ENCODE data around the gene LSM10.

LSM10 gene

GRCh38 chr1:36349839-36350238, 47.9 kb downstream of the LSM10 start:
- no peak for DNase-seq

- DNase-seq = no peak
Observed at GRCh38 chr1:36349241-36349671, 48.5 kb downstream of the LSM10 start.

DNA sequence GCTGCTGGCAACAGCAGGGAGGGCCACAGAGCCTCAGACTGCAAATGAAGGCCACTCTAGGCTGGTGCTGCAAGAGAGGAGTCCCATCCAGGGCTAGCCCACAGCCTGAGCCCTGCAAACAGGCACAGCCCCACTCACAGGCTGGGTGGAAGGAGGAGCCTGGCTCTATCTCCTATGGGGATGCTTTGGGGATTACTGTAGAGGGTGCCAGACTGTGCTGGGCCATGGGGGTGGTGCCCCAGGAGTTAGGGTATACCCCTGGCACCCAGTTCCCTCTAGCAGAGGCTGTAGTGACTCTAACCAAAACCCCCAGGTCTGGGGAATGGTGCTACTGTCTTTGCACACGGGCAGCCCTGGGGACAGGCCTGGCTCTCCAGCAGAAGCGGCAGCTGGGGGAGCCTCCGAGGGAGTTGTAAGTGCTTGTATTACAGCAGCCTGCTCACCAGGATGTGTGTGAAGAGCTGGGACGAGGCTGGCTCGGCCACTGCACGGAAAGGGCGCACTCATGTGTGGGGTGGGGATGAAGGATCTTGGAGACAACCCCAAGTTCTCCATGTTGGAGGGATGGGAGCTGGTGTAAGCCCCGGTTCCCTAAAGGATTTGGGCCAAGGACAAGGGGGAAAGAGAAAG, 50.9 kb downstream of the LSM10 start:
- no peak for DNase-seq

DNA sequence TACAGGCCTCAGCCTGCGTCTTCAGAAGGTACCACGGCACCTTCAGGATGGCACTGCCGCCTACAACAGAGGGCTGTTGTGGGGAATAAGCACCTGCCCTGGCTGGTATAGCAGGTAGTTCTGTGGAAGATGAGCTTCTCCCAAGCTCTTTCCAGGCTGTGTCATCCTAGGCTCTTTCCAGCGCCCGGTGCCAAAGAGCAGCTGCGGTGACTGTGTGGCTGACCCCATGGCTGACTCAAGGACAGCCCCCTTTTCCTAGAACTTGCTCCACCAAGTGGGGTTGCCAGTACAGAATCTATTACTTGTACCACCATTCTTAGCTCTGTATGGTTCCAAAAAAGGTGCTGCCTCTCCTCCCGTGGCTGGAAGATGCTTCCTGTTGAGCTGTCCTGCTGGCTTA, 52.4 kb downstream of the LSM10 start:
- no peak for DNase-seq

- no peak for DNase-seq
Observed at GRCh38 chr1:36344395-36344680, 53.4 kb downstream of the LSM10 start.

DNA sequence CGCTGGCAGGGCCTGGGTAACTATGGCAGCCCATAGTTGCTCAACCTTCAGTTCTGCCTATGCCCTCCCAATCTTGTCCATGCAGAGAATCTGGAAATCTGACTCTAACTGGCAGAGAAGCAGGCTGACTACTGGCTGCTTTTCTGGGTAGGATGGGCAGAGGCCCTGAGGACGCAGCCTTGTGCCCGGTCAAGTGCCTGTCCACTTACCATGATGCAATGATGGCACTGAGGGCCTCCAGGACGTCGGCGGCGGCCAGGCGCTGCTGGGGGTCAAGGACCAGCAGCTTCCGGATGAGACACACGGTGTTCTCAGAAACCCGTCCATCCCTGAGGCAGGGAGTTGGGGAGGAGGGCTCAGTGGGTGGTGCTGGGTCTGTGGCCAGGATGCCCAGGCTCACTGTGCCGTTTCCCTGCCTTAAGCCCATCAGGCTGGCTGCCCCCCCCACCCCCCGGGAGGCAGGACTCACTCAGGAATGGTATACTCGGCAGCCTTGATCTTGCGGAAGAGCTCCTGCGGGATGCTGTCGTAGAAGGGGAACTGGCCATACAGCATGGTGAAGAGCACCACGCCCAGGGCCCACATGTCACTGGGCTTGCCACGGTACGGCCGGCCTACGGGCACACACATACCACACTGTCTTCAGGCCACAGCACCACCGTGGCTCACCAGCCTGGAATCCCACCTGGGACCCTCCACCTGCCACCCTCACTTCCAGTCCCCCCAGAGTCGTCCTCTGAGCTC, 53.9 kb downstream of the LSM10 start:
- DNase-seq = no peak

Data from NCI-H1092 (cell line).